SK-N-SH (cell line): Measurements from ENCODE around the gene CNKSR2. TPM values are rescaled to one million over a fixed set of nuclear protein-coding genes. Genes with fewer than 3 reads are reported as not detected.

Experiments
- CTCF ChIA-PET: fragments of 300-600, 350-600 bp; formaldehyde crosslinking; extraction: SDS; loops from one replicate; lab custom pipeline; 2021; lab: Yijun Ruan, JAX
- POLR2A ChIA-PET: fragments of 350-600 bp; sonication (Branson Sonifier 250); formaldehyde crosslinking; extraction: SDS; loops from one replicate; lab custom pipeline; 2020; ENCODE audit warnings: antibody characterized with exemption, inconsistent platforms; lab: Yijun Ruan, JAX
- DNase-seq: peaks from one replicate; pipeline ENCODE4 v3.0.0; 2012
- H2AFZ ChIP-seq: fragments of 200-600 bp; sonication (generic); 2 replicates; pipeline ENCODE4 v1.8.1; 2016; ENCODE audit warnings: antibody characterized with exemption, mild to moderate bottlenecking, low read depth
- H3F3A ChIP-seq: fragments of 200-600 bp; sonication (generic); replicated peaks from 2 replicates; pipeline ENCODE3; 2016; ENCODE audit warnings: antibody characterized with exemption, mild to moderate bottlenecking; ENCODE audit not compliant: insufficient read depth
- H3K27ac ChIP-seq, 2 experiments: fragments of 200-500 bp in 1 of 2; fragments of 200-600 bp in 1 of 2; sonication (Bioruptor generic) in 1 of 2; sonication (generic), shearing (Covaris generic) in 1 of 2; 2 replicates each; pipeline versions ENCODE4 v1.5.1 to v1.6.1; 2014 to 2016; ENCODE audit warnings: low read depth in 2 of 2, inconsistent platforms in 1 of 2, low read length in 1 of 2, mild to moderate bottlenecking in 1 of 2, mixed read lengths in 1 of 2
- H3K27me3 ChIP-seq: fragments of 200-600 bp; sonication (generic), shearing (Covaris generic); 2 replicates; pipeline ENCODE4 v1.6.1; 2016; ENCODE audit warnings: mixed run types; ENCODE audit not compliant: insufficient read depth
- H3K36me3 ChIP-seq, 2 experiments: fragments of 200-500 bp in 1 of 2; fragments of 200-600 bp in 1 of 2; sonication (Bioruptor generic) in 1 of 2; sonication (generic) in 1 of 2; replicated peaks in 1 of 2; 2 replicates each; pipeline versions ENCODE3 to v1.5.1; 2014 to 2016; ENCODE audit warnings: low read length in 1 of 2, mild to moderate bottlenecking in 1 of 2; ENCODE audit not compliant: insufficient read depth in 2 of 2, control insufficient read depth in 1 of 2
- H3K4me1 ChIP-seq, 2 experiments: fragments of 200-500 bp in 1 of 2; fragments of 200-600 bp in 1 of 2; sonication (Bioruptor generic) in 1 of 2; sonication (generic), shearing (Covaris generic) in 1 of 2; 2 replicates each; pipeline versions ENCODE4 v1.5.1 to v1.6.1; 2014 to 2016; ENCODE audit warnings: low read depth in 1 of 2, low read length in 1 of 2, mixed run types in 1 of 2; ENCODE audit not compliant: insufficient read depth in 2 of 2, control insufficient read depth in 1 of 2
- H3K4me2 ChIP-seq: fragments of 200-600 bp; sonication (generic), shearing (Covaris generic); 2 replicates; pipeline ENCODE4 v1.6.1; 2017; ENCODE audit warnings: mixed run types
- H3K4me3 ChIP-seq, 2 experiments: fragments of 200-500 bp in 1 of 2; fragments of 200-600 bp in 1 of 2; sonication (Bioruptor generic) in 1 of 2; sonication (generic), shearing (Covaris generic) in 1 of 2; 2 replicates each; pipeline versions ENCODE4 v1.5.1 to v1.8.1; 2014 to 2016; ENCODE audit warnings: low read depth in 2 of 2, inconsistent platforms in 1 of 2, low read length in 1 of 2, mild to moderate bottlenecking in 1 of 2, mixed read lengths in 1 of 2, moderate library complexity in 1 of 2
- H3K79me2 ChIP-seq: fragments of 200-600 bp; sonication (generic); 2 replicates; pipeline ENCODE4 v1.8.1; 2017; ENCODE audit warnings: mild to moderate bottlenecking; ENCODE audit not compliant: insufficient read depth
- H3K9ac ChIP-seq: fragments of 200-600 bp; sonication (generic); 2 replicates; pipeline ENCODE4 v1.6.1; 2017; ENCODE audit warnings: mixed run types
- H3K9me2 ChIP-seq: fragments of 200-600 bp; sonication (generic); 2 replicates; pipeline ENCODE4 v1.6.1; 2017; ENCODE audit warnings: mixed run types
- H3K9me3 ChIP-seq: fragments of 200-600 bp; sonication (generic); 2 replicates; pipeline ENCODE4 v1.6.1; 2017; ENCODE audit warnings: mixed run types, mild to moderate bottlenecking, moderate library complexity
- H4K20me1 ChIP-seq: fragments of 200-600 bp; sonication (generic); 2 replicates; pipeline ENCODE4 v1.6.1; 2017; ENCODE audit warnings: mild to moderate bottlenecking, mixed run types; ENCODE audit not compliant: insufficient read depth
- CHD2 ChIP-seq: fragments of 150-350 bp; IDR thresholded peaks from 2 replicates; pipeline ENCODE4 v1.6.1; 2018; ENCODE audit warnings: low read length; ENCODE audit not compliant: partially characterized antibody
- ELF1 ChIP-seq: IDR thresholded peaks from 2 replicates; pipeline ENCODE4 v1.4.0; 2012
- EP300 ChIP-seq, 2 experiments: IDR thresholded peaks; 2 replicates each; pipeline versions ENCODE4 v1.4.0 to v1.6.1; 2012; ENCODE audit warnings: borderline replicate concordance in 1 of 2, low read depth in 1 of 2, low read length in 1 of 2
- EZH2phosphoT487 ChIP-seq: fragments of 200-600 bp; sonication (generic); IDR thresholded peaks from 2 replicates; pipeline ENCODE4 v1.6.1; 2017; ENCODE audit warnings: low read depth, mixed run types, mild to moderate bottlenecking, antibody characterized with exemption, moderate library complexity, borderline replicate concordance
- FOSL2 ChIP-seq: IDR thresholded peaks from 2 replicates; pipeline ENCODE4 v1.4.0; 2012; ENCODE audit warnings: low read depth, mild to moderate bottlenecking, moderate library complexity, borderline replicate concordance
- FOXM1 ChIP-seq: IDR thresholded peaks from 2 replicates; pipeline ENCODE4 v1.4.0; 2012; ENCODE audit warnings: low read depth, mild to moderate bottlenecking
- MAX ChIP-seq: IDR thresholded peaks from 2 replicates; pipeline ENCODE4 v1.4.0; 2012; ENCODE audit warnings: low read depth
- MXI1 ChIP-seq: IDR thresholded peaks from 2 replicates; pipeline ENCODE4 v1.6.1; 2012; ENCODE audit warnings: mild to moderate bottlenecking, low read depth, low read length, improper control_type of control experiment
- NFIC ChIP-seq: IDR thresholded peaks from 2 replicates; pipeline ENCODE4 v1.4.0; 2012; ENCODE audit warnings: borderline replicate concordance
- PBX3 ChIP-seq: IDR thresholded peaks from 2 replicates; pipeline ENCODE4; 2012
- RCOR1 ChIP-seq: fragments of 150-350 bp; IDR thresholded peaks from 2 replicates; pipeline ENCODE4 v1.6.1; 2017; ENCODE audit warnings: antibody characterized with exemption, low read length
- REST ChIP-seq: IDR thresholded peaks from 2 replicates; pipeline ENCODE4 v1.6.1; 2012; ENCODE audit warnings: mild to moderate bottlenecking, low read depth, low read length, moderate library complexity
- RFX5 ChIP-seq: IDR thresholded peaks from 2 replicates; pipeline ENCODE4 v1.6.1; 2012; ENCODE audit warnings: mild to moderate bottlenecking, improper control_type of control experiment, low read length
- SIN3A ChIP-seq: IDR thresholded peaks from 2 replicates; pipeline ENCODE4 v1.6.1; 2012; ENCODE audit warnings: low read depth, mild to moderate bottlenecking, low read length, moderate library complexity, borderline replicate concordance
- SMC3 ChIP-seq: IDR thresholded peaks from 2 replicates; pipeline ENCODE4 v1.6.1; 2012; ENCODE audit warnings: low read depth, low read length, improper control_type of control experiment
- USF1 ChIP-seq: IDR thresholded peaks from 2 replicates; pipeline ENCODE4 v1.4.0; 2012; ENCODE audit warnings: low read depth, borderline replicate concordance
- USF2 ChIP-seq: fragments of 150-350 bp; IDR thresholded peaks from 2 replicates; pipeline ENCODE4 v1.6.1; 2017; ENCODE audit warnings: antibody characterized with exemption, low read length, low read depth, borderline replicate concordance
- WGBS: methylation state at CpG from one replicate; pipeline ENCODE4 v1.1.6; 2017; ENCODE audit warnings: low lambda C conversion rate; 5-methylcytosine and 5-hydroxymethylcytosine counted together
- polyA plus RNA-seq, 3 experiments: library from polyadenylated mRNA; depleted of rRNA; stranded (reverse); fragments of >200 nt; gene quantifications; 2 replicates each; pipeline ENCODE4 v1.2.3, GENCODE V29; 2012

Gene CNKSR2
- polyA plus RNA-seq, 1 of the 3 experiments (the other 2 are of a cell fraction): 0.03 TPM

GRCh38 chrX:21666679-21667078 lies 292.5 kb downstream of the CNKSR2 start:
- Histone ChIP-seq H3K9me2 (no peaks in the 10 kb centered on the region), H3K79me2 (no peaks in the 10 kb centered on the region), H4K20me1 (no peaks in the 10 kb centered on the region), H3K4me3 (no peak overlapping the region), H3K4me2 (no peak overlapping the region), H3K9me3 (no peaks in the 10 kb centered on the region), H3K4me1 (no peaks in the 10 kb centered on the region), H3K9ac (no peak overlapping the region), H3K27me3 (no peaks in the 10 kb centered on the region), H3K27ac (no peak overlapping the region; a peak in 1 of 4 replicates), H3F3A (no peaks in the 10 kb centered on the region), H3K36me3 (no peaks in the 10 kb centered on the region), H2AFZ (no peak overlapping the region)
- ChIA-PET CTCF (no interaction called here), POLR2A (no interaction called here)
- DNase-seq: no peak
- TF ChIP-seq REST: no peak
- TF ChIP-seq FOSL2: no peak
- TF ChIP-seq MAX: no peak
- TF ChIP-seq USF1: no peak
- TF ChIP-seq SIN3A: no peak
- TF ChIP-seq USF2: no peak
- TF ChIP-seq EP300 (IDR thresholded peaks at IDR 0.05; ENCODE audit: borderline replicate concordance in 1 of 2, low read depth in 1 of 2, low read length in 1 of 2): no peak
- TF ChIP-seq EZH2phosphoT487: no peak
- TF ChIP-seq CHD2: no peak
- no peak for TF ChIP-seq NFIC
- no peak for TF ChIP-seq PBX3
- no peak for TF ChIP-seq FOXM1
- no peak for TF ChIP-seq RCOR1
- no peak for TF ChIP-seq MXI1
- no peak for TF ChIP-seq RFX5
- no peak for TF ChIP-seq SMC3
- no peak for TF ChIP-seq ELF1
- 19% methylated on average over 4 of the region's 4 CpGs for WGBS
